Measurements from ENCODE around the gene CFAP298.
"Not testable (repeated sequence)": the region's sequence is repeated elsewhere in the genome, so short reads cannot be mapped to it uniquely, and the experiment has no call there.

Gene CFAP298

GRCh38 chr21:32612075-32612998 is at the start of gene CFAP298:
Gene CFAP298 (minus strand): TSS chr21:32612377. CDS start chr21:32612243, 134 bp downstream.
- peak; percentile 92 for DNase-seq

GRCh38 chr21:32661026-32661782 is 49.0 kb upstream of the CFAP298 start:
- not testable (repeated sequence) for DNase-seq

- DNase-seq = no peak
Observed at GRCh38 chr21:32658524-32658923, 46.3 kb upstream of the CFAP298 start.

- peak; percentile 14 for DNase-seq
Observed at GRCh38 chr21:32653326-32653901, 41.2 kb upstream of the CFAP298 start.

GRCh38 chr21:32648165-32648564 is 36.0 kb upstream of the CFAP298 start:
- no peak for DNase-seq

GRCh38 chr21:32645261-32646182 is 33.3 kb upstream of the CFAP298 start:
- no peak for DNase-seq

- no peak for DNase-seq
Observed at GRCh38 chr21:32641710-32642698, 29.8 kb upstream of the CFAP298 start.

- no peak for DNase-seq
Observed at GRCh38 chr21:32626621-32627196, 14.5 kb upstream of the CFAP298 start.

- not testable (repeated sequence) for DNase-seq
Observed at GRCh38 chr21:32618218-32618617, 6.0 kb upstream of the CFAP298 start.

GRCh38 chr21:32613436-32614043 is 1.4 kb upstream of the CFAP298 start:
- DNase-seq = no peak

- DNase-seq = no peak
Observed at GRCh38 chr21:32612999-32613337, 791 bp upstream of the CFAP298 start.

- DNase-seq = peak; percentile 33
Observed at GRCh38 chr21:32611471-32611997, 643 bp downstream of the CFAP298 start.

GRCh38 chr21:32610940-32611339 is 1.2 kb downstream of the CFAP298 start:
- not testable (repeated sequence) for DNase-seq

- DNase-seq = no peak
Observed at GRCh38 chr21:32608851-32609250, 3.3 kb downstream of the CFAP298 start.

GRCh38 chr21:32605469-32605868 is 6.7 kb downstream of the CFAP298 start:
- DNase-seq = no peak

- no peak for DNase-seq
Observed at GRCh38 chr21:32604464-32604863, 7.7 kb downstream of the CFAP298 start.

GRCh38 chr21:32603131-32603530 is 9.0 kb downstream of the CFAP298 start:
- DNase-seq = no peak

GRCh38 chr21:32602099-32602498 is 10.1 kb downstream of the CFAP298 start:
- DNase-seq = no peak

GRCh38 chr21:32599526-32599925 is 12.7 kb downstream of the CFAP298 start:
- no peak for DNase-seq

- no peak for DNase-seq
Observed at GRCh38 chr21:32599091-32599490, 13.1 kb downstream of the CFAP298 start.

All from stimulated activated CD4-positive, alpha-beta T cell treated with anti-CD3 and anti-CD28 coated beads, Interleukin-1b, Interleukin-23, amount 100 ng/mL, for 48 hours (primary cell).